ENCODE results near the gene SLC27A2.

SLC27A2 gene

DNA sequence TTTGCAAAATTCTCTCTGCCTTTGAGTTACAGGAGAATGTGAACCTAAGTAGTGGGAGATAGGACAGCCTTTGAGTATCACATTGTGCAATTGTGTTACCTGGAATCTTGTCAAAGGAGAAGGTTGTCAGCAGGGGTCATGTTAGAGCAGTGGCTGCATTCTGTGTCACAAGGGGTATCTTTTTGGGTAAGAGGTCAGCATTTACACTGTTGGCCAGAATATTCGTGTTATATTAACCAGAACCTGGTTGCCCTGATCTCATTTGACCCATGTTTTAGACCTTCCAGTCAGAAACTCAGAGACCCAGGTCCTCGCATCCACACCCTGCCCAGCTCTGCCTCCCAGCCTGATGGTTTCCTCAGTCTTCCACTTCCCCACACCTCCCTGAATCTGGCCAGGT lies 56.3 kb downstream of the SLC27A2 start:
- no peak for DNase-seq (ENCODE audit: low read depth)

DNA sequence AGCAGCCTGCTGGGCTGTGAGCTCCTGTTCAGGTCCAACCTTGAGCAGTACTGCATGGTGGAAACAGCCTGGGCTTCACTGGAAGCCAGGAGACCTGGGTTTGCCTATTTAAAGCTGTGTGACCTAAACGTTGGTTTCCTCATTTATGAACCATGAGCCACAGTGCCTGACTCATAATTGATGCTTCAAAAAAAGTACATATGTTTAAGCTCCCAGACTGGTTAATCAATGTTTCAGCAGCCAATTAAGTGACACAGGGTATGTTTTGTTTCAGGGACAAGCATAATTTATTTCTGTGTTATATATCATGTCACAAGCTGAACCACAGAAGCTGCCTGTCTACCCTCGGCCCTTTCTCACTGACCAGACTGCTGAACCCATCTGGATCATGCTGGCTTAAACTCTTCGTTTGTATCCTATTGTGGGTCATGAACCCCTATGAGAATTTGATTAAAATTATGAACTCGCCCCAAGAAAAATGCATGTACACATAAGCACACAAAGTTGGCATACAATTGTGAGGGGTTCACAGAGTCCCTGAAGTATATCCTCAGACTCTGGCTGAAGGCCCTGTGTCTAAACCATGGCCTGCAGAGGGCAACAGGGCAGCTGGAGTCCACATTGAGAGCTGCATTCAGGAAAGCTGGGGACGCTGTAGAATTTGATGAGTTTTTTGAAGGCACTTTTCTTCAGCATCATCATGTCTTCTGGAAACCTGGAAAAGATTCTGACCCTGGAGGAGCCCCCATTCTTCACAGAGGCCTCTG lies 59.9 kb downstream of the SLC27A2 start:
- DNase-seq (ENCODE audit: low read depth) = no peak

DNA sequence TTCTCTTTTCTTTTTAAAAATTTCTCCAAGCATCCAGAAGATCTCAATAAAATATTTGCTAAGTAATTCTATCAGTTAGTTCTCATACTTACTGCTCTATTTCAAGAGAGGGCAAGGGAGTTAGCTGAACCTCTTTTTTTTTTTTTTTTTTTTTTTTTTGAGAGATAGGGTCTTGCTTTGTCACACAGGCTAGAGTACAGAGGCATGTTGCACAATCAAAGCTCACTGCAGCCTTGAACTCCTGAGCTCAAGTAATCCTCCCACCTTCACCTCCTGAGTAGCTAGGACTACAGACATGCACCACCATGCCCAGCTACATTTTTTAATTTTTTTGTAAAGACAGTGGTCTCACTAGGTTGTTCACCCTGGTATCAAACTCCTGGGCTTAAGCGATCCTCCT lies 62.2 kb downstream of the SLC27A2 start:
- no peak for DNase-seq (ENCODE audit: low read depth)

DNA sequence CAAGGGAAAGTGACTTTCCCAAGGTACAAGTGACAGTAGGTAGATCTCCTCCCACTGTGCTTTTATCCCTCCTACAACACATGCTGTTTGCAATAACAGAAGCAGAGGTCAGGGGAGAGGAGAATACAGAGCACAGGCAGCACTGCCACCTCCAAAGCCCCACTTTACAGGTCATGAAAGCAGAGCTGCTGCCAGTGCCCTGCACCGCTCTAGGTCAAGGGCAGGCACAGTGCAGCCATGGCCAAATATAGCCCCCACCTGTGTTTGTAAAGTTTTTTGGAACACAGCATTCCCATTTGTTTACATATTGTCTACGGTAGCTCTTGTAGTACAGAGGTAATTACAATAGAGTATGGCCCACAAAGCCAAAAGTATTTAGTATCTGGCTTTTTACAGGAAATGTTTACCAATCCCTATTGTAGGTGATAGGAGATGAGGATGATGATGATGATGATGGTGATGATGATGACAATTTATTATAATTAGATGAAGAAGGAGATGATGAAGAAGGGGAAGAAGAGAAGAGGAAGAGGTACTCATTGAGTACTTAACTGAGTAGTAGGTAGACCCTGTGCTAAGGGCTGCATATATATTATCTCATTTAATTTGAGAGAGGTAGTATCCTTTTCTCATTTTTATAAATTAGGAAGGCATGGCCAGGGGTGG lies 63.1 kb downstream of the SLC27A2 start:
- DNase-seq (ENCODE audit: low read depth) = no peak

DNA sequence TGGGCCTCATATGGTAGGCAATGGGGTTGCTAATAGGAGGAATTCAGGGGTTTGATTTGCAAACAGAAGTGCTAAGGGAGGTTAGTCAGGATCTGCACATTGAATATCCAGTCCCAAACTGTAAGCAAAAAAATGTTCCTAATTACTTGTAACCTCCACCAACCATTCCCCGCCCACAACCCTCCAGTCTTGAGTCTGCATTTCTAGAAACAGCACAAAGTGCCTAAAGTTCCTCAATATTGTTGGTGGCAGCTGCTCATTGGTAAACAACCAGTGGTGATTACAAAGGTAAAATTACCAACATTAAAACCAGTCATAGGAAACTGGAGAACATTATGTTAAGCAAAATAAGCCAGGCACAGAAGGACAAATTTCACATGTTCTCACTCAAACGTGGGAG lies 64.6 kb downstream of the SLC27A2 start:
- DNase-seq (ENCODE audit: low read depth) = no peak

DNA sequence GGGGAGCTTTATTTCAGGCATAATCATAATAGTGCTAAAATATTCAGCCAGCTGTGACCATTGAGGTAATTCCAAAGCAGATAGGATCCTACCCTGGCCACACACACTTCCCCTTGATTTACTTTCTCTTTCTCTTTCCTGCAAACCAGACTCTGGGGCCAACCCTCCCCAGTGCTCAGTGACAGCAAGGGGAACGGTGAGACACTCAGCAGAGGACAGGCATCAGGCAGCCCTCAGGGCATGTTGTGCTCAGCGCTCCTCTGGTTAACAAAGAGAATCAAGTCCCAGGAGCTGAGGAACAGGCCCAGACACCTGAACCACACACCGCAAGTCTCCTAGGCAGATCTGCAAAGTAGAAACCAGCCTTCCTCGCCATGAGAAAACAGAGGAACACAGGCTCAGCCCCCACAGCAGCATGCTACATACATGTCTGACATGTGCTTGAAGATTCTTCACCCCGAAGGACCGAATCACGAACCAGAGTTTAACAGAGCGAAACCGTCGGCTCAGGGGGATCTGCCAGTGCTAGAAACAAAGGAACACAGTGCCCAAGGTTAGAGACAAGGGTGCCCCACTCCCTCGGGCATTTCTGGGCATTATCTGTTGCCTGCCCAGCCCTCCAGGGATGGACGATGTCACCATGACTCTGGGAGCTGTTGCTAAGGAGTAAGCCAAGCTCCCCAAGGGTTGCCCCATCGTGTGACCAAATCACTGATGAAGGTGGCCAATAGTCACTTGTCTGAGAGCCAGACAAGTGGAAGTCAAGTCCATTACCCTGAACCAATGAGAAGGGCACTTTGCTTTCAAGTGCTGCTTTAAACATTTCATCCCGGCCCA lies 66.0 kb downstream of the SLC27A2 start:
- no peak for DNase-seq (ENCODE audit: low read depth)

DNA sequence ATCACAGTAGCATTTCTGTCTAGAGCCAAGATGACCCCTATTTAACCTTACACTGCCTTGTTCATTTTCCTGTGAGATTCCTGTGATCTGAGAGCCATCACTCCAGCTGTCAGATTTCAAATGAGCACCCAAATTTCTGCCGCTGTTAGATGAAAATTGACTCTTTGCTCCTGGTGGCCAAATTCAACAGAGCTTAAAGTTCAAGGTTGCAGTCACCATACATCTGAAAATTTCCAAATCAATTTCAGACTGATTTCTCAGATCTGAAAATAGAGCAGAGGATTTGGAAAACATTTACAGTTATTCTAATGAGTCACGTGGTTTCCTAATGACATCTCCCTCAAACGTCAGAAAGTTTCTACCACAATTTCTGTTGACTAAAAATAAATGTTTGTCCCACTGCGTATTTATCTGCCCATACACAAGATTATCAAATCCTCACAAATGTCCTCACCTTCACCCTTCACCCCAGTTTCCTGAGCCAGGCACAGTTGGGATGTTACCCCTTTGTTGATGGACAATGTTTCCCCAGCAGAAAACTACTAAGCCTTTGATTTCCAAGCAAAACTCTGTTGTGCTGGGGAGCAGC lies 67.1 kb downstream of the SLC27A2 start:
- DNase-seq (ENCODE audit: low read depth) = no peak

DNA sequence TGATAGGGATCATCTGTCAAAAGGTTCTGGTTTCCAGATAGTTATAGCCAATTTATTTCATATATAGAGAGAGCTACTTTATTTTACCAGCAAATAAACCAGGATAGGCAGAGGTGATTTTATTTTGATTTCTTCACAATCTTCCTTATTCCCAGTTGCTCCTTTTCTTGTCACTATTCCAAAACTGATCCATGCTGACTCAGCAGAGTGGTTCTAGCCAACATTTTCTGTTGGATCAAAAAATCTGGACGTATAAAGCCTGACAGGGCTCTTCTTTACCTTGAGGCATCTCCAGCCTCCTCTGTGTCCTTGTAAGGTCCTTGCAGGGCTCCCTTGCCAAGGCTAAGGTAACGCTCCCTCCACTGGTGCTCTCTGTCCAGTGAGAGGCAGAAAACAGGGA lies 67.7 kb downstream of the SLC27A2 start:
- DNase-seq (ENCODE audit: low read depth) = no peak

DNA sequence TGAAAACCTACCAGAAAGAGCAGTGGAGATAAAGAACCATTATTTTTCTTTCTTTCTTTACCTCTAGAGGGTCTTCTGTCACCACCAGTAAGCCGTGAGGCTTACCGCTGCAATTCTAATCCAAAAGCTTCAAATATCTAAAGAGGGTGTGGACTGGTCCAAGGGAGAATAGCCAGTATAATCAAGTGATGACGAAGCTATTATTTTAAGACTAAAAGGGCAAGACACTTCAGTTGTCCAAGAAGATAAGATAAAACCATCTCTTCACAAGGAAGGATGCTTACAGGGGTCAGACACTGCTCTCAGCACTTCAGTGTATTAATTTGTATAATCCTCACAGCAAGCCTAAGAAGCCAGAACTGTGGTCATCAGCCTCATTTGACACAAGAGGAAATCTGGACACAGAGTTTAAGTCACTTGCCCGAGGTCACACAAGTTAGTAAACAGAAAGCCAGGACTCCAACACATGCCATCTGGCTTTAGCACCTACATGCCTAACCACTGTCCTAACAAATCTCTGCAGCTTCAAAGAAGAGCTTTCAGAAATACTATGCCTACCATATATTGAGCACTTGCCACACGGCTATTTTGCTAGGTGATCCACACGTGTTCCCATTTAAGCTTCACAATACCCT lies 68.9 kb downstream of the SLC27A2 start:
- no peak for DNase-seq (ENCODE audit: low read depth)

DNA sequence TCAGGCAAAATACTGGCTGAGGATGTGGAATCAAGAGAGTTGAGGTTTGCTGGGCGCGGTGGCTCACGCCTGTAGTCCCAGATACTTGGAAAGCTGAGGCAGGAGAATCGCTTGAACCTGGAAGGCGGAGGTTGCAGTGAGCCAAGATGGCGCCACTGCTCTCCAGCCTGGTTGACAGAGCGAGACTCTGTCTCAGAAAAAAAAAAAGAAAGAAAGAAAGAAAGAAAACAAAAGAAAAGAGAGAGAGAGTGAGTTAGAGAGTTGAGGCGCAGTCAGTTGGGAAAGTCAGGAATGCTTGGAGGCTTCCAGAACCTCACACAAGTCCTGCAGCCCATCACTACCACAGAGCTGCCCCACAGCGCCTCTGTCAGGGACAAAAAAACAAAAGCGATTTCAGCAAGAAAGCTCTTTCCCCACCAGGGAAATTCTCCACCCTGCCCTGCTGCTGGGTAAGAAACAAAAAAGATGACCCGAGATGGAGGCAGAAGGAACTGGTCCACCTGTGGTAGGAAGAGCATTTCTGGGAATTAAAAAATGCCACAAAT lies 69.7 kb downstream of the SLC27A2 start:
- no peak for DNase-seq (ENCODE audit: low read depth)

DNA sequence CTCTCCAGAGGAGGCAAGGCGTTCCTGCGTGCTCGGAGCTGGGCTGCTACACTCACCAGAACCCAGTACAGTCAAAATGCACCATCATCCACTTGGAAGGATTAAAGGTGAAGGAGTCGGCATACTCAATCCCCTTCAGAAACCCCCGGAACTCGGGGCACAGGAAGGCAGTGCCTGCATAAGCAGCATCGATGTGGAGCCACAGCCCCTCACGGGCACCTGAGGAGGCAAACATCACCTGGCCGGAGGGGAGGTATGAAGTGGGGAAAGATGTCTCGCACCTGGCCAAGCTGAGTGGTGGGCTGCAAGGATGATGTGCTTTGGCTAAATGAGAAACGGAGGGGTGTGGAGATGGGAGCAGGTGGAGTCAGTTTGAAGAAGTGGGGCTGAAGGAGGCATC lies 70.6 kb downstream of the SLC27A2 start:
- no peak for DNase-seq (ENCODE audit: low read depth)

DNA sequence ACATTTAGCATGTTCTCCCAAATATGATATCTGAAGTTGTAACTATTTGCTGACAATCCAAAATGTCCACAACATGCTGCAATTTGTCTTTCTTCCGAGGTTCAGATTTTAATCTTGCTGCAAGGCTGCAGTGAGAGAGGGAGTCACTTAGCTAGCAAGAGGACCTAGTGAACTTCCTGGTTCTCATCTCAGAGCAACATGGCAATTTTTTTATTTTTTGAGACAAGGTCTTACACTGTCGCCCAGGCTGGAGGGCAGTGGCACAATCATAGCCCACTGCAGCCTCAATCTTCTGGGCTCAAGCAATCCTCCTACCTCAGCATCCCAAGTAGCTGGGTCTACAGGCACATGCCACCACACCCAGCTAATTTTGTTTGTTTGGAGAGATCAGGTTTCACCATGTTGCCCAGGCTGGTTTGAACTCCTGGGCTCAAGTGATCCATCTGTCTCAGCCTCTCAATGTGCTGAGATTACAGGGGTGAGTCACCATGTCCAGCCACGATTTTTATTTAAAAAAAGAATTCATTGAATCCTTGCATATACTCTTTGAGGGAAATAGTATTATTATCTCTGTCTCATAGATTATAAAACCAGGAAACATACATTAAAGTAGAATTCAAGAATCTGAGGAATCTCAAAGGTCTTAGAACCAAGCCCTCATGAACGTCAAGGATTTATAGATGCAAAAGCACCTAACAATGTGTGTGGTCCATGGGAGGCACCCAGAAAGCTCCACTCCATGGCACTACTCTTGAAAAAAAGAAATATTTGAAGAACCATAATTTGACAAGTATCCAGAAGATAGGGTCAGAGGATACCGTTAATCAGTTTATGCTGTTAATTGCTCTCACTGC lies 74.4 kb downstream of the SLC27A2 start:
- peak; percentile 91 for DNase-seq (ENCODE audit: low read depth)

DNA sequence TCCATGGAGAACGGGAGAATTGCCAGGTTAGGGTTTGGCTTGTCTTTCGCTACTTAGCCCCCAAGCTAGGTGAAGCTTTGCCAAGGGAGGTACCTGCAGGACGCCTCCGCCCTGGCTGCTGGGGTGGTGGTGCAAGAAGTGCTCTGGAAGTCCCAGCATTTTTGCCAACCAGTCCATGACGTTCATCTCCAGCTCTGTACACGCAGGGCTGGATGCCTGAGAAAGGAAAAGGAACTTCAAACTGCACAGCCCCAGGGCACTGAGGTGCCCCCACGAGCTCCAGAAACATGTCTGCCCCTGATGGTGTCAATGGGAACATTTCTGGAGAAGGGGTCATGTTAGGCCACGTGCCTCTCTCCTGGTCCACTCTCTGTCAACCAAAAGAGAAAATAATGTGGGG lies 75.3 kb downstream of the SLC27A2 start:
- no peak for DNase-seq (ENCODE audit: low read depth)

DNA sequence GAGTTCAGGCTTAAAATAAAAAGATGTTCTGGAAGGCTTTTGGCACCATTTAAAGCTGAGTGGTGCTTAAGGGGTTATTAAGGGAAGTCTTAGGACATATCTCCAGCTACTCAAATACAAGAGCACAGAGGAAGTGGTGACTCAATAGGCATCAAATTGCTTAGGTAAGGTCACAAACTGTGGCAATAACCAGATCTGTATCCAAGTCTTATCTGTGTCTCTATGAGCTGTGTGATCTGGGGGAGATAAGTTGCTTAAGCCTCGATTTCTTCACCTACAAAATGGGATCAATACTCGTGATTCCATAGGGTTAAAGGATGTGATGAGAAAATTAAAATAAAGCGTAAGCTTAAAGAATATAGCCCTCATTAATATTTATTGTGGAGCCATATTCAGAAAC lies 75.9 kb downstream of the SLC27A2 start:
- no peak for DNase-seq (ENCODE audit: low read depth)

DNA sequence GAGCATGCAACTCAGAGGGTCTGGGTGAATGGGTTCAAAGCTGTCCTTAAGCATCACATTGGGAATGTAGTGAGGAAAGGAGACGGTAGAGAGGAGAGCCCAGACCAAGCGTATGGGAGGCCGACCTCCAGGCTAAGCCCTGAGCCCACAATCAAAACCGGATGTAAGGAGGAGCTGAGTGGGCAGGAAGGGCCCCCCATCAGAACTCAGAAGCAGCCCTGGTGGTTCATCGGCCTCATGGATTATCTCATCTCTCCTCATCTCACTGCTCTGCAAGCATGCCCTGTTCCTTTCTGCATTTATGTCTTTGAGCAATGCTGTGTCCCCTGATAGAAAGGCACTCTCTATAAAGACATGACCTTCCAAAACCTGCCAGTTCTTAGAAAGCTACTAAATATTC lies 77.3 kb downstream of the SLC27A2 start:
- no peak for DNase-seq (ENCODE audit: low read depth)

DNA sequence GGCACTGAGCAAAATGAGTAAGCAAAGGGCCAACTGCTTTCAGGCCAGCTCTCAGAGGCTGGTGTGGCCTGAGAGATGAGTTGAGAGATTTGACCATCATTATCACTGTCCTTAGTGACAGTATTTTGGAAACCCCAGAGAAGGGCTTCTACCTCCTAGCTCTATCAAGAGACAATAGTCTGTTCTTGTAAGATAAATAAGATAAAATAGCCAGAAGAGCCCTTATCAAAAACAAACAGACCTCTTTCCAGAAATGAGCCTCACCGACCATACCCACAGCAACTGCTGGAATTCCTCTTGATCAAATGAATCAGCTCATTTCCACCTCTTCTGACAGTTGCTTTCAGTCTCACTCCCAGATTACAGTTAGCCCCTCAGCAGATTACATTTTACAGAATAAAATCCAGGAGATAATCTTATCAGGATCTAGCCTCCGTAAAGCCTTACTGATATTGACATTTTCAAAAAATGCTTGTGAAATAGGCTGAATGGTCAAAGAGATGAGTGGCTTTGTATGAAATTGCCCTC lies 79.0 kb downstream of the SLC27A2 start:
- DNase-seq (ENCODE audit: low read depth) = no peak

DNA sequence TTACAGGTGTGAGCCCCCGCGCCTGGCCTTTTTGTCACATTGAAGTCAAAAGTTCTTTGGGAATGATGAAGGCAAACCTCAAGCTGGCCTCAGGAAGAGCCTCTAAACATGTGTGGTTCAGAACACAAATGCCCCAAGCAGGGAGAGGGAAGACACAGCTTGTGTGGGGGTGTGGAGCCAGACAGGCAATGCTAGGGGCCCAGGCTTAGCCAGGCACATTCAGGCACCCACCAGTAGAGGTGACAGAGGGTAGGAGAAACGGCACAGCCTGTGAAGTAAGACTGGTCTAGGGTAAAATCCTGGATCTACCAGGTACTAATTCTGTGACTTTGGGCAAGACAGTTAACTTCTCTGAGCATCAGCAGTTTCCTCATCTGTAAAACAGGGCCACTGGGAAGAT lies 80.0 kb downstream of the SLC27A2 start:
- DNase-seq (ENCODE audit: low read depth) = no peak

DNA sequence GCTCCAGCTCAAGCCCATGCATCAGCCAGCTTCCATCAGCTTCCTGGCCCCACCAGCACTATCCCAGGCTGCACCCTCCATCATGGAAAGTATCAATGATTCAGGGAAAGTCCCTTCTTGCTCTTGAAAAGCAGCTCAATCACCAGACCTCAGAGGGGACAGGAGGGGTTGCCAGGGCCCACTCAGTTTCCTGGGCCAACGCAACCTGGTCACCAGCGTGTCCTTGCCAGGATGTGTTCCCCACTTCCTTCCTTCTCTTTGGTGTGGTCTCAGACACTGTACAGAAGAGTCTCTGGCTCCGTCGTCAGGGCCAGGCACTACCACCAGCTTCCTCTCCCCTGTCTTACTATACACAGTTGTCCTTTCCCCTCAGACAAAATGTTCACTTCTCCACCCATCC lies 80.5 kb downstream of the SLC27A2 start:
- DNase-seq (ENCODE audit: low read depth) = no peak

DNA sequence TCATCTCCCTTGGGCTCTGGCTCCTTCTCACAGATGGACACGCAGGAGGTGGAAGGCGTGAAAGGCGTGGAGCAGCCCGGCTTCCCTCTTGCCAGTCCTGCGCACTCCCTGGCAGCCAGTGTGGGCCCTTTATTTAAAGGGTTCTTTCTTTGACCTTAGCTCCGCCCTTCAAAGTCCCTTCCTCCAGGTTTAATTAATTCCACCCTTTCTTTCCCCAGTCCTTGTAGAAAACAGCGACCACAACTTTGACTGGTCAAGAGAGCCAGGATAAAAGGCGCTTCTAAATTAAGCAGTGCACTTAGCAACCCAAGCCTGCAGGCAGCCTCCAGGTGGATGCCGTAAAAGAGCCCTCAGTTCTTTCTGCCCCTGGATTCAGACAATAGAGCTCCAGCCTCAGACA lies 83.6 kb downstream of the SLC27A2 start, which contains the start of gene HDC:
HDC (minus strand) TSS at position 107 of the 400 bp plus-strand sequence; CDS start at position 4, 103 bp downstream.
- no peak for DNase-seq (ENCODE audit: low read depth)

DNA sequence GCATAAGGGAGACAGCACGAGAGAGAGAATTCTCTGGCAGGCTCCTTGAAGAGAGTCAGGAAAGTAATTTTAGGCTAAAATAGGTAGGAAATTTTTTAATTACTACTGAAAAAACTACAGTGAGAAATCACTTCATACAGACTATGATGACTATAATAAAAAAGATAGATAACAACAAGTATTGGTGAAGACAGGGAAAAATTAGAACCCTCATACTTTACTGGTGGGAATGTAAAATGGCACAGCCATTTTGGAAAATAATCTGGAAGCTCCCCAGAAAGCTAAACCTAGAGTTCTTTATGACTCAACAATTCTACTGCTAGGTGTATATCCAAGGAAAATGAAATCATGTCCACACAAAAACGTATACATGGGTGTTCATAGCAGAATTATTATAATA lies 85.6 kb downstream of the SLC27A2 start:
- no peak for DNase-seq (ENCODE audit: low read depth)
